ENCODE results near the gene KMT5B. TPM values are rescaled to one million over a fixed set of nuclear protein-coding genes. Genes with fewer than 3 reads are reported as not detected.

Gene KMT5B
- total RNA-seq, 1 donor from 2014 or later = 41.5 TPM

- no peak for DNase-seq
Observed at GRCh38 chr11:68215524-68216170, 2.6 kb upstream of the KMT5B start.

- DNase-seq = no peak
Observed at GRCh38 chr11:68215087-68215445, 2.0 kb upstream of the KMT5B start.

- DNase-seq = no peak
Observed at GRCh38 chr11:68214173-68215086, 1.3 kb upstream of the KMT5B start.

- peak; percentile 92 for DNase-seq
Observed at GRCh38 chr11:68213555-68214172, 568 bp upstream of the KMT5B start.

GRCh38 chr11:68212421-68213134 lies 518 bp downstream of the KMT5B start:
- DNase-seq = peak; percentile 32

GRCh38 chr11:68211546-68211945 lies 1.6 kb downstream of the KMT5B start:
- DNase-seq = no peak

- no peak for DNase-seq
Observed at GRCh38 chr11:68206211-68206610, 6.9 kb downstream of the KMT5B start.

GRCh38 chr11:68204402-68204801 lies 8.7 kb downstream of the KMT5B start:
- DNase-seq = no peak

- DNase-seq = no peak
Observed at GRCh38 chr11:68202165-68202564, 10.9 kb downstream of the KMT5B start.

GRCh38 chr11:68201492-68201891 lies 11.6 kb downstream of the KMT5B start:
- no peak for DNase-seq

GRCh38 chr11:68200639-68201038 lies 12.5 kb downstream of the KMT5B start:
- no peak for DNase-seq

GRCh38 chr11:68199295-68199987 lies 13.7 kb downstream of the KMT5B start:
- DNase-seq = no peak

GRCh38 chr11:68196219-68196618 lies 16.9 kb downstream of the KMT5B start:
- no peak for DNase-seq

- DNase-seq = no peak
Observed at GRCh38 chr11:68194675-68195294, 18.3 kb downstream of the KMT5B start.

GRCh38 chr11:68193018-68193417 lies 20.1 kb downstream of the KMT5B start:
- DNase-seq = no peak

- DNase-seq = no peak
Observed at GRCh38 chr11:68191661-68192579, 21.2 kb downstream of the KMT5B start.

GRCh38 chr11:68189888-68190287 lies 23.2 kb downstream of the KMT5B start:
- DNase-seq = no peak

- DNase-seq = no peak
Observed at GRCh38 chr11:68189082-68189481, 24.0 kb downstream of the KMT5B start.

GRCh38 chr11:68186061-68186460 lies 27.0 kb downstream of the KMT5B start:
- no peak for DNase-seq

GRCh38 chr11:68181719-68182451 lies 31.2 kb downstream of the KMT5B start:
- no peak for DNase-seq
